Measurements from ENCODE around the gene SIAH3.
A peak's percentile ranks its signal among the peaks of the same experiment; 100 is the strongest.

Gene SIAH3

DNA sequence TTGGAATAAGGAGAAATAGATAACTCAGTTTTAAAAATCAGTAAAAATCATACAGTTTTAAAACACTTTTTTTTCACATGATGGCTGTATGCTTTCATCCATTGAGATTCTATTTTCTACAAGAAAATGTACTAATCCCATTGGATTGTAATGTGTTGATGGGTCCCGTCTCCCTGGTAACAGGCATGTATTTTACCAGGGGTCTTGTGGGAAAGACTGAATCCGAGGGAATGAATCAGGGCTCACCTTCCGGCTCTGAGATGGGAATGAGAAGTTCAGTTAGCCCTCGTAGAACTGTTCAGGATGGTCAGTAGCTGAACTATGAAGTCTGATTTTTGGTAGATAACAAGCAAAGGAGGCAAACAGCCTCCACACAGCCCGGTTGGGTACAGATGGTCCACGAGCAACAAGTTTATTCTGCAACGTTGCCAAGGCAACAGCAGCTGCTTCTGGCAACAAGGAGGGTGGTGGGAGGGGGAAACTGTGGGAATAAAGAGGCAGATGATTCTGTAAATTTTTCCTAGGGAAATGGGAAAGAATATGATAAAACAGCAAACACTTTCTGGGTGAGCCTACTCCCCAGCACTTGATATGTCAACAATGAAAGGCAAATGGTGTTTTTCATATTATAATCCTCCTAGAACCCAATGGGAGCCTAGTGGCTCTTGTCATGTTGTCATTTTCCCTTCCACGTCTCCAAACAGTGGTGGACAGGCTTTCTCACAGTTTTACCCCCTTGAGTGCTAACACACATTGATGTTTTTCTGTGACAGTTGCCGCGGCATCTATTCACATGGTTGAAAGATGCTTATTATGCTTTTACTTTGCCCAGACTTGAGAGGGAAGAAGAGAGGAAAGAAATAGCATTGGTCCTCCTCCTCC lies 12.4 kb upstream of the SIAH3 start:
- DNase-seq (ENCODE audit: low read depth, low spot score) = peak; percentile 23

DNA sequence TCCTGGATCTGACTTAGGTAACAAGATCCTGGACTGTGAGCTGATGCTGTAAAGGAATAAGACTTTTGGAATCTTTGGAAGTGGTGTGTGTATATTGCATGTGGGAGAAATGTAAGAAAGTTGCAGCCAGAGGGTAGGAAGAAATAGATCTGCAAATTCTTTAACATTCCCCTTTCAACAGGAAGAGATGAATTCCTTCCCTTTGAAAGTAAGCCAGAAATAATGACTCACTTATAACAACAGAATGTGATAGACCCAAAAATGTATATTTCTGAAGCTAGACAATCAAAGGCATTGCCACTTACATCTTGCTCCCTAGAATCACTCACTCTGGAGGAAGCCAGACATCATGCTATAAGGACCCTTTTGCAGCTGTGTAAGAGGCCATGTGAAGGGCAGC lies 9.8 kb upstream of the SIAH3 start:
- DNase-seq (ENCODE audit: low read depth, low spot score) = no peak

DNA sequence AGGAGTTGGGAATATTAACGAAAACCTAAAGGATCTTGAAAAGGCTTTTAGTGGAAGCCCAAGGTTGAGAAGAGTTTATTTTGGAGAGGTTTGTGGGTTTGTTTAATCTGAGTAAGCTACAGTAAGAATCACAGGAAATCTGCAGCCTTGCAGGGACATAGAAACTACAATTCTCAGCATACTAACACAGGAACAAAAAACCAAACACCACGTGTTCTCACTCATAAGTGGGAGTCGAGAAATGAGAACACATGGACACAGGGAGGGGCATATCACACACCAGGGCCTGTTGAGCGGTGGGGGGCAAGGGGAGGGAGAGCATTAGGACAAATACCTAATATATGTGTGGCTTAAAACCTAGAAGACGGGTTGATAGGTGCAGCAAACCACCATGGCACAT lies 8.7 kb upstream of the SIAH3 start:
- DNase-seq (ENCODE audit: low read depth, low spot score) = no peak

DNA sequence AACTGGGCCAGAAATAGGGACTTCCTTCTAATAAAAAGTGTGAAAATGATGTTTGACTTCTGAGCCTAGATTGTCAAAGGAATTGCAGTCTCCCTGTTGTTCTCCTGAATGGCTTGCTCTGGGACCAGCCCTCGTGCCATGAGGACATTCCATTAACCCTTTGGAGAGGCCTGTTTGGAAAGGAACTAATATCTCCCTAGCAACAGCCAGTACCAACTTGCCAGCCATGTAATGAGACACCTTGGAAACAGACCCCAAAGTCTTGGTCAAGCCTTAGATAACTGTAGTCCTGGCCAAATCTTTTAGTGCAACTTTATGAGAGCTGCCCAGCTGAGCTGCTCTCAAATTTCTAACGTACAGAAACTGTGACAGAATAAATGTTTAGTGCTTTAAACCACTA lies 8.2 kb upstream of the SIAH3 start:
- DNase-seq (ENCODE audit: low read depth, low spot score) = peak; percentile 42

DNA sequence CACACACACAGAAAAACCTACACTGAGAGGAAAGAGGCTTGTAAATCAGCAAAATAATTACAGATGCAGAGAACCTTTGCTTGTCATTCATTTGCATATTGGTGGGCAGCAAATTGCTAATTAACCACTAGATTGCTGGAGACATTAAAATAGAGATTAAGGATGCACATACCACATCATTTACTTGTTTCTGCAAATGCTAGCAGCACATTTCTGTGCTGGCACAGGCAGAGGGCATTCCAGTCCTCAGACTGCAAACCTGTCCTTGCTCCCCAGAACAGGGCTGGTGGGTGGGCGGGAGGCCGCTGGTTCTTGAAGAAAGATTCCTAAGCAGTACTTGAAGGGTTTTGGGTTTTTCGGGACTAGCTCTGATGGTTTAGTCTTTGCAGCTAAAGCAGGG lies 941 bp upstream of the SIAH3 start:
- no peak for DNase-seq (ENCODE audit: low read depth, low spot score)

DNA sequence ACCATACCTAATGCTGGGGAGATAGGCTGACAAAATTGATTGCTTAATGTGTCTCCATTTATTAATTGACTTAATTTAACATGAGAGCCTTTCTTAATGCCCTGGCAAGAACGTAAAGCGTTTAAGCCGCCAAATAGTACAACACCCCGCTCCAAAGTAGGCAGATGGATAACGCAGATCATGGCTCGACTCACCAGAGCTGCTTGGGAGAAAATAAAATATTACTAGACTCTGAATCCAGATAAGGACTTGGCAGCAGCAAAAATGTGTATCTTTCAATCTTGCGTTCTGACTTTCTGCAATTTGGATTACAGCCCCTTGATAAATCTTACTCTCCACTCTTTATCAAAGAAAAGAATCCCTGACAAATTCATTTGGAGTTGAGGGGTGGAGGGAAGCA lies 403 bp upstream of the SIAH3 start:
- no peak for DNase-seq (ENCODE audit: low read depth, low spot score)

DNA sequence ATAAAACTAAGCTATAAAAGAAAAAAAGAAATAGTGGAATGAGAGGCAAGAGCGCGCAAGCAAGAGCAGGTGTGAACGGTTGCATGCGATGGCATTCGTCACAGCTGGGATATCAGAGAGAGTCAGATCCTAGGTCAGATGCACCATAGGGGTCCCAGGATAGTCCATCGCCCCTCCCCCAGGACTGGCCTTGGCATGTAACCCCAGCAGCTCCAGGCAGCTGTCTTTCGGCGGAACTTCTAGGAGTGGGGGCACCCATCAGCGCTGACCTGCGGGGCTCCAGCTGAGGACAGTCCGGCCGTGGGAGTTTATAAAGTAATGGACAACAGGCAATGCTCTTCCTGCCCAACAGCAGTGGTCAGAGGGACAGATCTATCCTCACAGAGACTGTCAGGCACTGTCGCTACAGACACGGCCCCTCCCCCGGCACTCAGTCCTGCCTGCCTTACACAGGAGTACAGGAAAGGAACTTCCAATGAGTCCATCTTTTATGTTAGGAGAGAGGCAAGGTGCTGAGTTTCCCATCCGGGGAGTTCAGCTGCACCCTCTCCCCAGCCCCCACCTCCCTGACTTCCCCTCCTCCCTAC lies 1.4 kb downstream of the SIAH3 start:
- no peak for DNase-seq (ENCODE audit: low read depth, low spot score)

DNA sequence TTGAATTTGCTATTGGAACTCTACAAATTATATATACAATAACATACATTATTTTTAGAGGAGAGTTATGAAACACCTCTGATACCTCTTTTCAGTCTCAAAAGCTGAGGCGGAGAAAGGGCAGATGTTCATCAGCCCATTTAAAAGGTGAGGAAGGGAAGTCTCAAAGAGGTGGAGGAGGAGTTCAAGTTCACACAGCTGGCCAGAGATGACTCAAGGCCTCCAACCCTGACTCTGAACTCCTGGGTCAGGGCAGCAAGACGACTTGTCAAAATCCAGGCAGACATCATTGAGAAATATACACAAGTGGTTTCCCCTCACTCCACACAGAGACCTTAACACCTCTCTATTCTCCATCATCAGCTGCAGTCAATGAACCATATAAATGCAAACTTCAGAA lies 2.1 kb downstream of the SIAH3 start:
- DNase-seq (ENCODE audit: low read depth, low spot score) = no peak

DNA sequence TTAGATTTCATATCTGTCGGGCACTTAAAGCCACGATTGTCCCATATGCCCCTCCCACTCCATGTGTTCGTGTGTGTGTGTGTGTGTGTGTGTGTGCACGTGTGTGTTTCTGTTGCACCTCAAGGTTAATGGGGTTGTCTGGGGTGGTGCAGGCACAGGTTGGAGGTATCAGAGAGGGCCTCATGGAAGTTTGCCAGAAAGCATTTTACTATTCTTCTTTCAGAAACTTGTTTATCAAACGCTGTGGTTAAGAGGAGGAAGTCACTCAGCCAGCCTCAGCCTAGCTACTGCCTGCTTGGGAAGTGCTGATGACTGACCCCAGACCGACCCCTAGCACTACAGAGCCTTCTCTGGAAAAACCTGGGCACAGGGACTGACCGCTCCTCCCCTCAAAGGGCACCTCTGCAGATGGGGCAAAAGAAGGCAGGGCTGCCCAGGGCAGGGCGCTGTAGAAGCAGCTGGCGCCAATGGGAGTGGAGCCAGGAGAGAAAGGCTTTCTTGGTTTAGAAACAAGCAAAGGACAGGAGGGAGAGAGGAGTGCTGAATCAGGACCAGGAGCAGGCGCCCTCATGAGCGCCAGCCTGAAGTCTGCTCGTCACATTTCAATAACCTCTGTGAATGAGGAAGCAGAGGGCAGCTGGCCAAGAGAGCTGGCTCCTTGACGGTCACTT lies 3.9 kb downstream of the SIAH3 start:
- peak; percentile 69 for DNase-seq (ENCODE audit: low read depth, low spot score)

DNA sequence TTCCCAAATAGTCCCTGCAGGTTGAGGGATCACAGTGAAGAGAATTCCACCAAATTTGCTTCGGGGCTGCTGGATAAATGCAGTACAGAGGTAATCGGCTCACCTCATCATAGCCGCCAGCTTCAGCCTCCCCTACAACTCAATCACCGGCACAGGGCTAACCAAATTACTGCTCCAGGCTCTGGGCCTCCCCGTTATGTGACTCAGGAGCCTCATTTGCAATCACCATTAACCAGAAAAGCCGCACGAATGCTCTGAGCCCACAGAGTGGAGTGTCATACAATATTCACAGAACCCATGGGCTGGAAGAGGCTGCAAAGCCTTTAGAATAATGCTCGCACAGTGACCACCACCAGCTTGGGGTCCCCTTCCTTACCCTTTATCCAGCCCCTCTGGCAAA lies 4.9 kb downstream of the SIAH3 start:
- peak; percentile 41 for DNase-seq (ENCODE audit: low read depth, low spot score)

DNA sequence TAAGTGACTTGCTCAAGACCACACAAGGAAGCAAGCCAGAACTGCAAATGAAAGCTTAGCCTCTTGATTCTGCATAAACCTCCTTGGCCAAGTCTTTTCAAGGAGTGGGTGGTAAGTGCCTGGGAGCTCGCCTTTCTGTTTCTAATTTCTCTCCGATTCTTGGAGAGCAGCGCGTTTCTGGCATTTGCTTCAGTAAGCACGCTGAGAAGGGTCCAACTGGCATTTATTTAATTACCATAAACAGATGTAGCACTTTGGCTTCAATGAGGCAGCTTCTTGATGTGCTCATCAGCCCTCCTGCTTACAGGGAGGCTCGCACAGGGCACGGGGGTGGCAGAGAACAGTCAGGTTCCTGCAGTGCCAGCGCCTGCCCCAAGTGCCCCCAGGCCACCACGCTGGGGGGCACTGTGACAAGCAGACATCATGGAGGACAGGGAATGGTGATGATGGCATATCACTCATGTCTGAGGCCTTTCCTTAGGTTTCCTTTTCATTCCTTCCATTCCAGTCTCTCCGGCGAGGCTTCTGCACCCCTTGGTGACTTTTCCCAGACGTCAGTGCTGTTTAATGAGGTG lies 13.3 kb downstream of the SIAH3 start:
- peak; percentile 55 for DNase-seq (ENCODE audit: low read depth, low spot score)

DNA sequence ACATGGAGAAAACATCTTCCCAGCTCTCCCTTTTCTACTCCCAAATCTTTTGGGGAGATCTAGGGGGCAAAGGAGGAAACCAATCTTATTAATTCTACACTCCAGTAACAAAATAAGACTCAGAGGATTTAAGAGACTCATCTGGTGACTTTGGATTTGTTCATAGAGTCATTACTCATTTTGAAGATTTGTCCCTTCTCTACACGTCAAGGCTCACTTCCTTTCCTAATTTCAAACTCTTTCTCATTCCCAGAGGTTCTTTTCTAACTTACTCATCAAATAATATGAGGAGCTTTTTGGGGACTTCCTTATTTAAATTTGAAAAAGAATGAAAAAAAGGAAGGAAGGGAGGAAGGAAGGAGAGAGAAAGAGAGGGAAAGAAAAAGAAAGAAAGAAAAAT lies 14.4 kb downstream of the SIAH3 start:
- no peak for DNase-seq (ENCODE audit: low read depth, low spot score)

DNA sequence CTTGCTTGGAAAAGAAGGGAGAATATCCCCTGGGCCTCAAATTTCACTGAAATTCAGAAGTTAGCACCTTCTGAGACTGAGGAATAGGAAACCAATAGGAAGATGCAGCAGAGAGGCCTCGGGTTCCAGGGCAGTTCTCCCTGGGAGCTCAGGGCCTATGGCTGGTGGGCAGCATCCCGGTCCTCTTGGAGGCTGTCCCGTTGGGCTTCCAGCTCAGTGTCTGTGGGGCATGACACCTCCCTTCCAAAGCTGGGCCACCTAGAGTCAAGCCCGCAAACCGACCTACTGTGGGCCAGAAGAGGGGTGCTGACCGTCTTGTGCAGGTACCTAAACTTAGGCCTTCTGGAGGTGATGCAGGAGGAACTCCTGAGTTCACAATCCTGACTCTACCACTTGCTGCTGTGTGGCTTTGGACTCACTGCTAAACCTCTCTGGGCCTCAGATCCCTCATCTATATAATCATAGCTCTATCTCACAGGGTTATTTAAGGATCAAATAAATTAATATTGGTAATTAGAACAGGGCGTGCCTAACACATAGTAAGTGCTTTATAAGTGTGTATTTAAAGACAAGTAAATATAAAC lies 17.1 kb downstream of the SIAH3 start:
- DNase-seq (ENCODE audit: low read depth, low spot score) = no peak

DNA sequence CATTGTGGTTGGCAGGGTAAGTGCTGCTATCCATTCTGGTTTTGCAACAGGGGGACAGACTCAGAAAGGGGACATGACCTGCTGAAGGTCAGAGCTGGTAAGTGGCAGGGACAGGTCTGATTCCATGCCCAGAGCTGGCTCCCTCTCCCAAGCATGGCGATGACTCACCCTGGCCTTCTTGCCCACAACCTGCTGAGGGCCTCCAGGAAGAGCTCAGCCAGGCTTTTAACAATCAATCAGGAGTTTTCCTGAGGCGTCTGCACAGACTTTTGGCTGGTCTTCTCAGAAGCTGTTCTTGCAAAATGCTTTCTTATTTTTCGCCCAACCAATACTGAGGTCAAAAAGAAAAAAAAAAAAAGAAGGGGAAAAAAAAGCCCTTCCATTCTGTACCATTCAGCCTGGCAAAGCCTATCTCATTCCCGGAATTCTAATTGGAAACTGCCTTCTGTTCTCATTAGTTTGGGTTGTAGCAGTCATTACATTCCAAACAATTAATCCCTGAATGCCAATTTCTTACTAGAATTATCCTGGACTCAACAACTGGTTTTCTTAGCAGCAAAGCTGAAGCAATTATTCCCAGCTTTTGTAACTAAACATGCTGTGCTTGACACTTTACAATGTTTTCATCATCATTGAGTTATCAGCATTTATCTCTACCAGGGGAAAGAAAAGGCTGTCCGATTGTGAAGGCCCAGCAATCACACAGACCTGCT lies 17.7 kb downstream of the SIAH3 start:
- DNase-seq (ENCODE audit: low read depth, low spot score) = peak; percentile 89

DNA sequence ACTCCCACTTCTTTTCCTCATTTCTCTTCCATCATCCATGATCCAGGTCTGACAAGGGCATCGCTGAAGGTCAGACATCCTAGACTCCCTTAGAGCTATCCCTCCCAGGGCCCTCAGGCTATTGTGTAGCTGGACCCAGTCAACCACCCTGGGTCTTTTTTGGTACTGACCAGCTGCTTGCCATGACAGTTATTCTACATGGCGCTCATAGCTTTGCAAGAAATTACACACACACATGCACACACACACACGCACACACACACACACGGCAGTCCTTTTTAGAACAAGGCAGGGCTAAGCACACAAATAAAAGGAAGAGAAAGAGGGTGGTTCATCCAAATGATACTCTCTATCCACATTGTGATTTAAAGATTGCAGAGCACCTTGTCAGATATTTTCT lies 18.3 kb downstream of the SIAH3 start:
- DNase-seq (ENCODE audit: low read depth, low spot score) = no peak

DNA sequence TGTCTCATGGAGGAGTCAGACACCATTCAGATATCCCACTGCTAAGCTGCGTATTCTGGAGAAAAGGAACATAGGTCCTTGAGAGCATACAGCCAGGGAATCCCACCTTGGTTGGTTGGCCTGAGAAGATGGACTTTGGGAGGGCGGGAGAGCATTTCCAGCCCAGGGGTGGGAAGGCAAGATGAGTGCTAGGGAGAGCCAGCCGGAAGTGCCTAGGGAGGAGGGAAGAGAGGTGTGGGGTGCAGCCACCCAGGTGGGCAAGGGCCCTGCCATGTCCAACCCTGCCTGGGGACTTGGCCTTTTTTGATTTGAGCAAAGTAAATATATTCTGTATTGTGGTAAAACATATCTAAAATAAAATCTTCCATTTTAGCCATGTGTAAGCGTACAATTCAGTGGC lies 19.7 kb downstream of the SIAH3 start:
- no peak for DNase-seq (ENCODE audit: low read depth, low spot score)

DNA sequence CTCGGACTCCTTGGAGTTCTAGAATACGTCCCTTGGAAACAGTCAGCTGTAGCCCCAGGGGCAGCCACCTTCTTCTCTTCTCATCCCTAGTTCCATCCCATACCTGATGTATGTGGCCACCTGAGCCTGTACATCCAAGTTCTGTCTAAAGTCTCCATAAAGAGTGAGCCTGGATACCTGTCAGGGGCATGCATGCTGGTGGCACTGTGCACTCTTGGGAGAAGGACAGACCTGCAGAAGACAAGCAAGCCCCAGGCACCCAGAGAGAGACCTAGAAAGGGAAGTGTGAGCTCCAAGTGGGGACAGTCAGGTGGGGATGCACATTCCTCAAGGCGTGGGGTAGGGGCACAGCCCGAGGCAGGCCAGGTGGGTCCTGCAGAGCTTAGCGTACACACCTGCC lies 21.4 kb downstream of the SIAH3 start:
- no peak for DNase-seq (ENCODE audit: low read depth, low spot score)

DNA sequence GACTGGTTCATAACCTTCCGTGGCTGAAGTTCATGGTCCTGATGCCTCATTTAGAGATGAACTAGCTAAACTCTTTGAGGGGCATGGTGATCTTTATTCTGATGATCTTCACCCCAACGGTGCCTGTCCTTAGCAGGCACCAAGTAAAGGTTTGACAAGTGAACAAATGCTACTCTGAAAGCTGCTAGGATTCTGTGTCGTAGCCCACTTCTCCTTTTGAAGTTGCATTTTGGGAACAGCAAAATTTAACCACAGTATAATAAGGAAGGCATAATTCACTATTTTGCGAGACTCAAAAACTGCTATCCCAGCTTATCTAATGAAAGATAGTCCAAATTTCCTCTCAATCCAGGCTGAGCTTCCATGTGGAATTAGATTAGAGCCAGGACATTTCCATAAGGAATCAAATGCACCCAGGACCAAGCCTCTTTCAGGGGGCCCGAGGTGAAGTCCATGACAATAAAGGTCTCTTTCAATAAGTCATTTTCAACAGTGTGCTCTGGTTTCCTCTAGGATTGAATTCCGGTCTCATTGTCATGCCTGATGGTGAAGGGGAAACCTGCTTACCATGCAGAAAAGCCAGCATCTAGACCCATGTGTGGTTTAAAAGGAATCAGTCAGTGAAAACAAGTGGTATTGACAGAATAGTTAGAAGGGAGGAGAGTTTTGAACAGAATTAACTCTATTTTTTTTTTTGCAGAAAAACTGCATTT lies 23.1 kb downstream of the SIAH3 start:
- DNase-seq (ENCODE audit: low read depth, low spot score) = no peak

DNA sequence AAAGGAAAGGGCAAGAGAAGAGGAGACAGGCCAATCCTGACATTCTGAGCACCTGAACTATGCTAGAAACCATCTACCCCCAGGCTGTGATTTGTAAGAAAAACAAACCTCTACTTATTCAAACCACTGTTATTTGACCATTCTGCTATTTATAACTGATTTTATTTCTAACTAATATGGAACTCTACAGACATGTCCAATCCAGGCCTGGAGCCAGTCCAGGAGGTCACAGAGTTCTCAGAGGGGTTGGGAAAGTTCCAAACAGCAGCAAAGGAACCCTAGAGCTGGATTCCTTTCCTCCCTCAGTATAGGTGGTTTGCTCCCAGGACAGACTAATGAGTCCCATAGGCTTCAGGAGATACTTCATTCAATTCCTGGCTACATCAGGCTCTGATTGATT lies 24.2 kb downstream of the SIAH3 start:
- peak; percentile 47 for DNase-seq (ENCODE audit: low read depth, low spot score)

DNA sequence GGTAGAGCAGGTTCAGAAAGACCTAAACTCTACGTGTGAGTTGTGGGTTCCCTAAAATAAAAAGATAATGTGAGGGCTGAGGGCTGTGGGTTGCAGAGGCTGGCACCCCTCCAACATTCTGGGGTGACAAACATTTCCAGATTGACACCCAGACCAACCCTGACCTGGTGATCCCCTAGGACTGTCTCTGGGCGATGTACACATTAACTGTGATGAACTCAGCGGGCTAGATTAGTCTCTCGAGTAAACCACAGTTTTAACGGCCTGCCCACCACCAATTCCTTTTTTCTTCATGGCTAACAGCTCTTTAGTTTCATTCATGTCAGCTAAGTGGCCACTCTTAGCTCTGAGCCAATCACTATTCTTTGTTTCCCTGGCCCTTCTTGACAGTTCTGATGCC lies 24.8 kb downstream of the SIAH3 start:
- DNase-seq (ENCODE audit: low read depth, low spot score) = peak; percentile 26

DNA sequence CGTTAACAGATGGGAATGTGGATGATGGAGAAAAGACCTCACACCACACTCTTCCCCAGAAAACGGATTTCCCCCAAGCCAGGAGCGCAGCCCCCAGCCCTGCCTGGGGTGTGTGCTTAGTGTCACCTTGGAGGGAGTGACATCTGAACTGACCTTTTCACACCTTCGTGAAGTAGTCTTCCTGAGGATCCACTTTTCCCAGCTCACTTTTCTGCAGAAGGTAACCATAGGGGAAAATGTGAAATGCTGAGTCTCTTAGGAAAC lies 26.2 kb downstream of the SIAH3 start:
- no peak for DNase-seq (ENCODE audit: low read depth, low spot score)
